Chondrocyte (in vitro differentiated cells): ENCODE data around the gene DOC2A. TPM values are rescaled to one million over a fixed set of nuclear protein-coding genes. Genes with fewer than 3 reads are reported as not detected.

Experiments used
- DNase-seq: peaks from one replicate; pipeline ENCODE4 v3.0.0; 2021; ENCODE audit warnings: mixed read lengths, low spot score
- H3K27ac Mint-ChIP-seq: one replicate; pipeline ENCODE4 v1.8.0; 2021; ENCODE audit warnings: mild to moderate bottlenecking, moderate library complexity, mixed read lengths; ENCODE audit not compliant: unreplicated experiment
- H3K27me3 Mint-ChIP-seq: 2 replicates; pipeline ENCODE4 v1.8.0; 2021; ENCODE audit warnings: low read depth, mixed read lengths
- H3K36me3 Mint-ChIP-seq: 2 replicates; pipeline ENCODE4 v1.8.0; 2021; ENCODE audit warnings: low read depth, mixed read lengths
- H3K4me1 Mint-ChIP-seq: 2 replicates; pipeline ENCODE4 v1.8.0; 2021; ENCODE audit warnings: low read depth, mild to moderate bottlenecking, mixed read lengths
- H3K4me3 Mint-ChIP-seq: one replicate; pipeline ENCODE4 v1.8.0; 2021; ENCODE audit warnings: mild to moderate bottlenecking, moderate library complexity, mixed read lengths; ENCODE audit not compliant: unreplicated experiment
- H3K9me3 Mint-ChIP-seq: 2 replicates; pipeline ENCODE4 v1.8.0; 2021; ENCODE audit warnings: low read depth, mixed read lengths
- CTCF ChIP-seq: fragments of 200-600 bp; sonication (generic); IDR thresholded peaks from 2 replicates; pipeline ENCODE4 v1.5.0; 2021; ENCODE audit warnings: antibody characterized with exemption, mild to moderate bottlenecking, moderate library complexity
- total RNA-seq: library from RNA; stranded (reverse); gene quantifications from 3 replicates; pipeline ENCODE4 v1.2.1, GENCODE V29; 2021

Gene DOC2A
- total RNA-seq, 1 donor from 2014 or later = 0.15 TPM

- TF ChIP-seq CTCF = no peak
- Mint-ChIP-seq H3K27me3 (no peaks in the 10 kb centered on the region), H3K9me3 (no peaks in the 10 kb centered on the region), H3K4me3 (no peak overlapping the region), H3K36me3 (peaks cover 36% of the 10 kb centered on the region), H3K27ac (peak overlapping the region; percentile 39), H3K4me1 (peaks cover 5% of the 10 kb centered on the region)
- DNase-seq = peak; percentile 65
Observed at GRCh38 chr16:29989111-29989858, 21.5 kb downstream of the DOC2A start.

GRCh38 chr16:29988346-29989075 lies 22.3 kb downstream of the DOC2A start:
- peak; percentile 85 for DNase-seq
- H3K27me3 Mint-ChIP-seq = no peaks in the 10 kb centered on the region
- TF ChIP-seq CTCF = no peak
- no peaks in the 10 kb centered on the region for H3K4me1 Mint-ChIP-seq
- H3K9me3 Mint-ChIP-seq = no peaks in the 10 kb centered on the region
- no peak overlapping the region for H3K27ac Mint-ChIP-seq
- H3K36me3 Mint-ChIP-seq = peaks cover 39% of the 10 kb centered on the region
- H3K4me3 Mint-ChIP-seq = no peak overlapping the region

DNA sequence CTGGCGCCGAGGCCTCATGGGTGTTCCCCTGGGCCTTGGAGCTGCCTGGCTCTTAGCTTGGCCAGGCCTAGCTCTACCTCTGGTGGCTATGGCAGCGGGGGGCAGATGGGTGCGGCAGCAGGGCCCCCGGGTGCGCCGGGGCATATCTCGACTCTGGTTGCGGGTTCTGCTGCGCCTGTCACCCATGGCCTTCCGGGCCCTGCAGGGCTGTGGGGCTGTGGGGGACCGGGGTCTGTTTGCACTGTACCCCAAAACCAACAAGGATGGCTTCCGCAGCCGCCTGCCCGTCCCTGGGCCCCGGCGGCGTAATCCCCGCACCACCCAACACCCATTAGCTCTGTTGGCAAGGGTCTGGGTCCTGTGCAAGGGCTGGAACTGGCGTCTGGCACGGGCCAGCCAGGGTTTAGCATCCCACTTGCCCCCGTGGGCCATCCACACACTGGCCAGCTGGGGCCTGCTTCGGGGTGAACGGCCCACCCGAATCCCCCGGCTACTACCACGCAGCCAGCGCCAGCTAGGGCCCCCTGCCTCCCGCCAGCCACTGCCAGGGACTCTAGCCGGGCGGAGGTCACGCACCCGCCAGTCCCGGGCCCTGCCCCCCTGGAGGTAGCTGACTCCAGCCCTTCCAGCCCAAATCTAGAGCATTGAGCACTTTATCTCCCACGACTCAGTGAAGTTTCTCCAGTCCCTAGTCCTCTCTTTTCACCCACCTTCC lies 23.3 kb downstream of the DOC2A start:
- H3K4me3 Mint-ChIP-seq = no peak overlapping the region
- H3K27ac Mint-ChIP-seq = no peak overlapping the region
- H3K27me3 Mint-ChIP-seq = no peaks in the 10 kb centered on the region
- H3K4me1 Mint-ChIP-seq = no peaks in the 10 kb centered on the region
- no peaks in the 10 kb centered on the region for H3K9me3 Mint-ChIP-seq
- no peak for TF ChIP-seq CTCF
- peaks cover 44% of the 10 kb centered on the region for H3K36me3 Mint-ChIP-seq
- peak; percentile 84 for DNase-seq

DNA sequence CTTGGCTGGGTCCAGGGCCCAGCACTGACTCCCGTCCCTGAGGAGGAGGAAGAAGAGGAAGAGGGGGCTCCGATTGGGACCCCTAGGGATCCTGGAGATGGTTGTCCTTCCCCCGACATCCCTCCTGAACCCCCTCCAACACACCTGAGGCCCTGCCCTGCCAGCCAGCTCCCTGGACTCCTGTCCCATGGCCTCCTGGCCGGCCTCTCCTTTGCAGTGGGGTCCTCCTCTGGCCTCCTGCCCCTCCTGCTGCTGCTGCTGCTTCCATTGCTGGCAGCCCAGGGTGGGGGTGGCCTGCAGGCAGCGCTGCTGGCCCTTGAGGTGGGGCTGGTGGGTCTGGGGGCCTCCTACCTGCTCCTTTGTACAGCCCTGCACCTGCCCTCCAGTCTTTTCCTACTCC lies 23.9 kb downstream of the DOC2A start:
- peaks cover 46% of the 10 kb centered on the region for H3K36me3 Mint-ChIP-seq
- H3K27ac Mint-ChIP-seq = no peak overlapping the region
- TF ChIP-seq CTCF = no peak
- no peaks in the 10 kb centered on the region for H3K27me3 Mint-ChIP-seq
- no peaks in the 10 kb centered on the region for H3K9me3 Mint-ChIP-seq
- no peak overlapping the region for H3K4me3 Mint-ChIP-seq
- DNase-seq = no peak
- no peaks in the 10 kb centered on the region for H3K4me1 Mint-ChIP-seq

GRCh38 chr16:29986231-29986630 lies 24.6 kb downstream of the DOC2A start:
- TF ChIP-seq CTCF = no peak
- Mint-ChIP-seq H3K27ac (no peak overlapping the region), H3K4me1 (no peaks in the 10 kb centered on the region)

More at GRCh38 chr16:29986231-29986630, 24.6 kb downstream of the DOC2A start:
- Mint-ChIP-seq H3K27me3 (no peaks in the 10 kb centered on the region), H3K9me3 (no peaks in the 10 kb centered on the region), H3K4me3 (no peak overlapping the region), H3K36me3 (peaks cover 49% of the 10 kb centered on the region)
- DNase-seq = peak; percentile 79
